Inferior parietal cortex (tissue), 1 donor: Measurements from ENCODE around the gene GLE1.

ENCODE experiments used
- DNase-seq: peaks from one replicate; pipeline ENCODE4 v3.0.0-alpha.2; 2016; ENCODE audit errors: extremely low spot score

GLE1 gene

DNA sequence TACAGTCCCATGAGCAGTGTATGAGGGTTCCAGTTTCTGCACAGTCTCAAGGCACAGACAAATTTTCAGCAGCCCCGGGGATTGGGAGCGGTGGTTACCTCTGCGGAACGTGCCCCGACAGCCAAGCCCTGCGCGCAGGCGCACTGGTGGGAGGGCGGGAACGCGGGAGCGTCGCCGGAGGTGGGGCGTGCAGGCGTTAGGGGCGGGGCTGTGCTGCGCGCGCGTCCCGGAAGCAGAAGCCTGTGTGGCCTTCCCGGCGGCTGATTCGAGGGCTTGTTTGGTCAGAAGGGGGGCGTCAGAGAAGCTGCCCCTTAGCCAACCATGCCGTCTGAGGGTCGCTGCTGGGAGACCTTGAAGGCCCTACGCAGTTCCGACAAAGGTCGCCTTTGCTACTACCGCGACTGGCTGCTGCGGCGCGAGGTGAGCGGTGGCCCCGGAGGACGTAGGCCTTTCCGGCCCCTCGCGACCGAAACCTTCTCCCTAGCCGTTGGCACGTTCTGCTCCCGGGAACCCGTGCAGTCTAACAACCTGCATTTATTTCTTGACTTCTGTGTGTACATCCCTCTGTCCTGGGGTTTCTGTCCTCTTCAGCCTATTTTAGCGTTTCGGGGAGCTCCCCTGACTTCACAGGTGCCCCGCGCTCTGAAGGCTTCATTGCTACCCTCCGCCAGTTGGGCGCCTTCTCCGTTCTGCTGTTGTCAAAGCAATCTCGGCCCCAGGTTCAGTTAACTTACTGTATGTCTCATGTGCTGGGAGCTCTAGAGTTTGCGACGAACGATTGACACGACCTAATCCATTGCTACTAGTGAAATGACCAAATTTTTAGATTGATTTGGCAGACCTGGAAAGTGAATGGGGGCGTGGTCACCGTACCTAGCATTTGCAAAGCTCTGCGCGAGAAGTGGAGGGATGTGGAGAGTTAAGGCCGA, at the start of gene GLE1:
TSS of gene GLE1 (plus strand) at position 235 of the 929 bp plus-strand sequence. CDS start at position 322, 87 bp downstream.
- DNase-seq, result peak; percentile 96

- DNase-seq, result no peak
Observed at GRCh38 chr9:128454991-128455390, 49.5 kb upstream of the GLE1 start.

GRCh38 chr9:128455849-128456612, 48.5 kb upstream of the GLE1 start, which contains the start of gene ODF2:
ODF2 (plus strand) TSS chr9:128456006; CDS start chr9:128456092, 86 bp downstream.
- DNase-seq, result peak; percentile 96

- peak; percentile 65 for DNase-seq
Observed at GRCh38 chr9:128456613-128457061, 47.9 kb upstream of the GLE1 start.

GRCh38 chr9:128457207-128457606, 47.3 kb upstream of the GLE1 start:
- no peak for DNase-seq

DNA sequence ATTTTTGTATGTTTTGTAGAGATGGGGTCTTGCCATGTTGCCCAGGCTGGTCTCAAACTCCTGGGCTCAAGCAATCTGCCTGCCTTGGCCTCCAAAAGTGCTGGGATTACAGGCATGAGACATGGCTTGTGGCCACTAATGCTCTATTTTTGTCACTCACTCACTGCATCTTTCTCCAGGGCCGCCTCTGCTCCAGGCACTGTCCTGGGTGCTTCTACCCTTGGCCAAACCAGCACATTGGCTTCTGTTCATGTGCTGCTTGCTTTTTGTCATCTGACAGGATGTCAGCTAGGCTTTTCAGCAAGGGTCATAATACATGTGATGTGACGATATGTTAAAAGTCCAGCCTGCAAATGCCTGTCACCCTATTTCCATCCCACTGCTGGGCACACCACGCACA, 45.5 kb upstream of the GLE1 start:
- DNase-seq, result no peak

GRCh38 chr9:128469070-128469469, 35.4 kb upstream of the GLE1 start:
- DNase-seq, result no peak

DNA sequence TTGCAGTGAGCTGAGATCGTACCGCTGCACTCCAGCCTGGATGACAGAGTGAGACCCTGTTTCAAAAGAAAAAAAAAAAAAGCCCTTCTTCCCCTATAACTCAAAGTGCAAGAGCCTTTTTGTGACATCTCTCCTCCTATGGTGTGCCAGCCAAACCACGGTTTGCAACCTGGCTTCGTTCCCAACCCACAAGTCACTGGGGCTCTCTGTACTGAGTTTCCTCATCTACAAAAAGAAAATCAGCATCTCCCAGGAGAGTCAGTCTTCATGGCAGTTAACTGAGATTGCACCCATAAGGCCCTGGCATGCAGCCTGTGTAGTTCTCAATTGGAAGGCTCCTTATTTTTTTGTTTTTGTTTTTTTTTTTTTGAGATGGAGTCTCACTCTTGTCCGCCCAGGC, 34.0 kb upstream of the GLE1 start:
- DNase-seq, result no peak

- DNase-seq, result no peak
Observed at GRCh38 chr9:128473104-128473503, 31.4 kb upstream of the GLE1 start.

GRCh38 chr9:128475867-128476266, 28.7 kb upstream of the GLE1 start:
- DNase-seq, result no peak

DNA sequence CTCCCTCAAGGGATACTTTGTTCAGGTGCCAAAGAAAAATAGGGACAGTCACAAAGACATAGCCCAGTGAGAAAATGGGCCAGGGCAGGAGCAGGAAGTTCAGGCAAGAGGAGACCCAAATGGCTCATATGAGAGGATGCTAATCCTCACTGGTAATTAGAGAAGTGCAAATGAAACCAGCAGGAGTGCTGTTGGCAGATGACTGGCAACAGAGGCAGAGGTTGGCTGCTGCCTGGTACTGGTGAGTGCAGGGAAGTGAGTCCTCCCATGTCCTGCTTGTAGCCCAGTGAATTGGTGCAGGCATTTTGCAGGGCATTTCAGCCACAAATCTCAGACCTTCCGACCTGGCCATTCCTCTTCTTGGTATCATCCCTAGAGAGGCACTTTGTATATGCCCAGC, 25.3 kb upstream of the GLE1 start:
- DNase-seq, result no peak

DNA sequence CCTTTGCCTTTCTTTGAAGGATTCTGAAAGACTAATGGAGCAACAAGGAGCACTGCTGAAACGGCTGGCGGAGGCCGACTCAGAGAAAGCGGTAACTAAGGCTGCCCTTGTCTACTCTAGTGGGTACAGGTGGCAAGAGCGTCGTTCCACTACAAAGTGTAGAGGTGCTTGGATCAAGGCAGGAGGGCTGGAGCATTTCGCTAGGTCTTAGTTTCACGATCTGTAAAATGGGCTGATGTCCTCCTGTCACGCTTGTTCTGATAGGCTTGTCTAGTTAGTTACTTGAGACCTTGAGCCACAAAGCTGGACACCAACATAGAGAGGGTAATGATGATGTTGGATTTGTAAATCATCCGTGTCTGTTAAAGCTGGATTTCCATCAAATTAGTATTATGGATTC, 23.0 kb upstream of the GLE1 start:
- no peak for DNase-seq

GRCh38 chr9:128482186-128482585, 22.3 kb upstream of the GLE1 start:
- DNase-seq, result no peak

GRCh38 chr9:128484686-128485413, 19.7 kb upstream of the GLE1 start:
- no peak for DNase-seq

- no peak for DNase-seq
Observed at GRCh38 chr9:128485414-128485855, 19.1 kb upstream of the GLE1 start.

GRCh38 chr9:128486201-128486600, 18.3 kb upstream of the GLE1 start:
- DNase-seq, result no peak

DNA sequence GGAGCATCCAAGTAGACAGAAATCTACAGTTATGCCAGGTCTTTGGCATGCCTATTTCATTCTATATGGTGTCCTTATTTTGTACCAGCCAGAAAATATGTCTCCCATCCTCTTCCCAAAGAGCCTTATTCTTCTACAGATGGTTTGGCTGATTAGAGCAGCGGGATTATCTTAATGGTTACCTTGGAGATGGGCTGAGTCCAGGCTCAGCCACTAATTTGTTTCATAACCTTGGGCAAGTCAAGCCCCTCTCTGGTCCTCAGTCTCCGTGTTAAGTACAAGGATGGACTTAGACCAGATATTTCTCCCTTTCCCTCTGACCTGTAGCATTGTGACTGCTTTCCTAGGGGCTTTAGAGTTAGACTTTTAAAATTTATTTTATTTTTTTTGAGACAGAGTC, 11.1 kb upstream of the GLE1 start:
- no peak for DNase-seq

GRCh38 chr9:128494108-128494745, 10.3 kb upstream of the GLE1 start:
- DNase-seq, result peak; percentile 20

DNA sequence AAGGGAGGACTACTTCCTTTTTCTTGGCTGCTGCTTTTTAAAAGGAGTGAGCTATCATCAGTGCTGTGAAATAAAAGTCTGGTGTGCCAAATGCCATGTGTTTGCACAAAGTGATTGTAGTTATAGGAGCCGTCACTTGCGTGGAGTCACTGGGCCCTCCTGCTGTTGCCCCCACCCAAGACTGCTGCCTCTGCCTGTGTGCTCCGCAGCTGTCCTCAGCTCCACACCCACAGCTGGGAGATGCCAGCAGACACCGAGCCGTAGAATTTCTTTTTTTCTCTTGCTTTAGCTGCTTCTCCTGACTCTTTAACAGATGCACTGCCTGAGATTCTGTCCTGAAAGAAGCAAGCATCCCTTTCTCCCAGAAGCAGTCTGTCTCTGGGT, 9.8 kb upstream of the GLE1 start:
- DNase-seq, result no peak

- no peak for DNase-seq
Observed at GRCh38 chr9:128495296-128495695, 9.2 kb upstream of the GLE1 start.

- no peak for DNase-seq
Observed at GRCh38 chr9:128495804-128496417, 8.6 kb upstream of the GLE1 start.
